NCI-H1694 (cell line): Measurements from ENCODE around the gene TRUB1.

ENCODE experiments used
- DNase-seq: peaks from one replicate; lab custom pipeline; 2025; lab: John Stamatoyannopoulos, UW

TRUB1 gene

DNA sequence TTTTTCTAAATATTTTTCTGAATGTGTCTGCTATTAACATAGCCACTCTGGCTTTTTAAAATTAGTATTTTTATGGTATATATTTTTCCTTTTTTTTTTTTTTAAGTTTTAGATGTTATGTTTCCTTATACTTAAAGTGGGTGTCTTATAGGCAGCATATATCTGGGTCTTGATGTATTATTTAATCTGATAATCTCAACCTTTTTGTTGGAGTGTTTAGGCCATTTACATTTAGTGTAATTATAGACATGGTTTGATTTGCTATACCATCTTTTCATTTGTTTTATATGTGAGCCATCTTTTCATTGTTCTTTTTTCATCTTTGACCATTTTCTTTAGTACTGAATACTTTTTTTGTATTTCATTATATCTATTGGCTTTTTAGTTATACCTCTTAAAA is 45.0 kb downstream of the TRUB1 start:
- DNase-seq = no peak

DNA sequence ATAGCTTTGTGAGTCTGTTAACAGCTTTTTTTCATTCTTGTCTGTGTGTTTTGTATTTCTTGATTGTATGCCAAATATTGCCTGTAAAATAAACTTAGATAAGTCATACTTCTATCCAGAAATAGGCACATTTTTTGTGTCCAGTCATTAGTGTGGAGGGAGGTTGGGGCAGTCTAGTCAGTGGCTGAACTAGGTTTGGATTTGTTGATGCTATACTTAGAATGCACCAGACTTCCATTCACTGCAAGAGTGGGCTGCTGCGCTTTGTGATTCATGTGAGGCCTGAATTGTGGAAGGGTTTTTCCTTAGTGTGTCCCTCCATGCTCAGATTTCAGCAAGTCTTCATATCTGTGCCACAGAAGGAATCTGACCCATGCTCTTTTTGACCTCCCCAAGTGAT is 50.0 kb downstream of the TRUB1 start:
- no peak for DNase-seq

DNA sequence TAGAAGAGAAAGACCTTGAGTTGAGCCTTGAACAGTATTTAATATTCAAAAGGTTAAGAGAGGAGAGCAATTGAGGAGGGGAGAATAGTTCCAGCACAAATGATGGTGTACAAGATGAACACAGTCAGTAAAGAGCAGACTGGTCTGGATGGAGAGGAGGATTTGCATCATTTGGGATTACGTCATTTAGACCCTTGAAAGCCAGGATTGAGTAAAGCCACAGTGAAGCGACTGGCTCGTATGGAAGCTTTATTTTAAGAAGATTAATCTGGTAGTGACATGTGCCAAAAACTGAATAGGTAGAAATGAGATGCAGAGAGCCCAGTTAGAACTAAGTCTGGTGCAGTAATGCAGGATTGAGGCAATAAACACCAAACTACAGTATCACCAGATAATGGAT is 52.6 kb downstream of the TRUB1 start:
- DNase-seq = no peak

DNA sequence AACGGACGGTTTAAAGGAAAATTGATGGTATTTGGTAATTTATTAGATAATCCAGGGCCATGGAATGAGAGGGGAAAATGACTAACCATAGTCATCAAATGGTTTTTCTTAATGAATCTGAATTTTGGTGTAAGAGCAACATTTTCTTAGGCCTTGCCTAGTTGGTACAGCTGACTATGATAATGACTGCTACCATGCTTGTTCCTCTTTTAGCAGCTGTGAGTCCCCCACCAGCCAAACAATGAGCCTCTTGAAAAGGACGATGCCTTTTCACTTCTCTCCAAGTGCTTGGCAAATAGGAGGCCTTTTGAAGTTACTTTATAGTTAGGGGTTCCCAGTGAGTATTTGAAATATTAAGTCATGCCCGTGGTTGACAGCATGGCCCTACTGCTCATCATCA is 53.0 kb downstream of the TRUB1 start:
- no peak for DNase-seq

DNA sequence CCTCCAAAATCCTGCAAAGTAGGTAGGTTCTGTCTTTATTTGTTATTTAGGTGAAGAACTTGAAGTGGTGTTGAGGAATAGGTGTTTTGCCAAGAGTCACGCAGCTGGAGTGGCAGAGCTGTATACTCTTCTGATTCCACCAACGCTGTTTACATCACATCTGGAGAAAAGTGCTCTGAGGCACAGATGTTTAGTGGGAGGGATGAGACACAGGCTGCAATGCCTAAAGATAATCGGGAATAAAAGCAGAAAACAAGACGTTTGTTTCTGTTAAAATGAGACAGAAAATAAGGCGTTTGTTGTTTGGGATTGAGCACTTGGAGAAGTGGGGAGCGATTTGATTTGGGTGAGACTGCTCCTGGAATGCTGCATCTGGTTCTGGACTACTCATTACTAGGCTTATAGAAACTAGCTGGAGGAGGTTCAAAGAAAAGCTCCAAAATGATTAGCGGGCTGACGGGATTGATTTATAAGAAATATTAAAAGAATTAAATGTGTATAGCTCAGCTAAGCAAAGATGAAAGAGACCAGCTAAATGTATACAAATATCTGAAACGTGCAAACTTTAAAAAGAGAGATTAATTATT is 54.3 kb downstream of the TRUB1 start:
- DNase-seq = no peak

DNA sequence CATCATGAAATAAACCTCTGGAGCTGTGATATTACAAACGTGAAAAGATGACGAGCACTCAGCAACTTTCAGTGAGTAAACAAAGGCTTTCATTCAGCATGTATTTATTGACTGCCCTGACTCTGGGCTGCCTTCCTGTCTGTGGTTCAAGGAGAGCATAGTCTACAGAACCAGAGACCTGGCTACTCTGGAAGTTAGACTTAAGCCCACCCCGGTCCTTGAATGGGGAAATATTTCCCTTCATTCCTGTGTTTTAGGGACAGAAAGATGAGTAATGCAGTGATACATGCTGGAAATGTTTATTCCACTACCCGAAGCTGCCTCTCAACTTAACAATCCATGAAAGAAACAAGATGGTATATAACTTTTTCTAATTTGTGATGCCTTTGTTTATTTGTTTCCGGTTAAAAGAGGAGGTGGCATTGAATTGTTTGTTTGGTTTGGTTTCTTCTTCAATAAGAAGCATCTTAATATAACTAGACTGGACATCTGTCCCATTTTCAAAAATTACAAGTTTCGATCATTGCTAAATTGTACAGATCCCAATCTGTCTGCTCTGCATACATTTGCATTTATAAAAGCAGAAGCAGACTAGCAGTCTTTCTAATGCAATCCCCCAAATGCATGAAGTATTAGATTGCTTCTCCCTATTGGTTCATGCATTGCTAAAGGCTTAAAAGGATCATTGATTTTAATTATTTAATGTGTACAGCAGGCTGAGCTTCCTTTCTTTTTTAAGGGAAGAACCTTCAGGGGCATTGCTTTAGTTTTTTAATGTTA is 57.7 kb downstream of the TRUB1 start:
- no peak for DNase-seq

DNA sequence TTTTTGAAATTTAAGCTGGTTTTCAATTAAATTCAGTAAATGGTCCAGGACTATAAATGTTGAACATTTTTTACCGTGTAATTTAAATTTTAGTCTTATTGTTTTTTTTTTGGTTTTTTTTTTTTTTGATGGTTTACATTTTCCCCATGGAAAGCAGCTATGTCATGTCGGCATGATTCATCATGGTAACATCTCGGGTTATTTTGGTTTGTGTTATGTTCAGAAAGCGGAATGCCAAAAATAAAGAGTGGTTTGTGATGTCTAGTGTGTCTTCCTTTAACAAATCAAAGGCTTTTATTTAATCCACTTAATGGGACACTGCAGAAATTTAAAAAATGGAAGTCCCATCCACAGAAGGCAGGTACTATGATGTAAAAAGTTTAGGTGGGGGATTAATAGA is 58.5 kb downstream of the TRUB1 start:
- DNase-seq = no peak

DNA sequence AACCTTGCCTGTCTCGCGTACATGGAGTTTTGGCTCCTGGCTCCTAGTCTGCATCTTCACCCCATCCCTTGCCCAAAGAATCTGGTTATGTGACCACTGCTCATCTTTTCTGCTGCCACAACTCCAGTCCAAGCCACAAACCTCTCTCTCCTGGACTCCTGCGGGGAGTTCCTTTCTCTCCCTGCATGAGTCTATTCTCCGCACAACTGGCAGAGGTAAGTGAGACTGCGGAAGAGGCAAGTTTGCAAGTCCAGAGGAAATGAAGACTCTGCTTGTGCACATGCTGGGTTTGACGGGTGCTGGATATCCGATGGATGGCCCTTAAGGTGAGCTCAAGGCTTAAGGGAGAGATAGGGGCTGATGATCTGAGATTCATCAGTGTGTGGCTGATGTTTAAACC is 61.0 kb downstream of the TRUB1 start:
- no peak for DNase-seq

DNA sequence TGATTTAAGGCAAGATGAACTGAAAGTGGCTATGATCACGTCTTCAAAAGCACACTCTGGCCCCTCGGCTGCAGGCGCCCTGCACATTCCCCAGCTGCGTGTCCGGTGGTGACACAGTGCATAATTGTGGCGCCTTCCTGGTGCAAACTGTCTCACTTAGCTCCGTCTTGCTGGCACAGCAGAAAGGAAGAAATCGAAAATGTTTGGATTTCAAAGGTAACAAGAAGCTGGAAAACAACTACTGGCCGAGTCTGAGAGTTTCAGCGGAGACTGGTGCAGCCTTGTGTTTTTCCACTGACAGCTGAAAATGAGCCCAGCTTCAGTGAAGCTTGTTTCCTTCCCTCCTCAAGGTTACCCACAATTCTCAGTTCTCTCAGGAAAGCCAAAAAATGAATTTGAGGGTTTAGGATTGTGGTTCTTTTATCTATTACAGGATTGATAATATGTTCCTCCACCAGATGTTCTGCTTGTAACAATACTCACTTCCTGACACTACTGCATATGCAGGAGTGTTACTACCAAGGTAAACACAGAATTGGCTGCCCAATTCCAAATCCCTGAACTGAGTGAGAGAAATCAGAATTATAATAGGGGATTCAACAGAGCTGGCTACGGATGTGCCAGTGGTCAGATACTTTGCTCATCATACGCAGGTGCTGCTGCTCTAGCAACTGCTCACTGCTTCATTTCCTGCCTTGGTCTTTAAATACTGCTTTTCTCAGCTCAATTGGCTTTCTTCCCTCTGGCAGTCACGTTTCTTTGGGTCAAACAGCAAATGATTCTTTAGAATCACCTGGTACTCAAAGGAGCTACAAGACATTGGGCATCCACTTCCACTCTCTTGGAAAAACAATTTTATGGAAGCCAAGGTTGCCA is 63.7 kb downstream of the TRUB1 start:
- DNase-seq = no peak

DNA sequence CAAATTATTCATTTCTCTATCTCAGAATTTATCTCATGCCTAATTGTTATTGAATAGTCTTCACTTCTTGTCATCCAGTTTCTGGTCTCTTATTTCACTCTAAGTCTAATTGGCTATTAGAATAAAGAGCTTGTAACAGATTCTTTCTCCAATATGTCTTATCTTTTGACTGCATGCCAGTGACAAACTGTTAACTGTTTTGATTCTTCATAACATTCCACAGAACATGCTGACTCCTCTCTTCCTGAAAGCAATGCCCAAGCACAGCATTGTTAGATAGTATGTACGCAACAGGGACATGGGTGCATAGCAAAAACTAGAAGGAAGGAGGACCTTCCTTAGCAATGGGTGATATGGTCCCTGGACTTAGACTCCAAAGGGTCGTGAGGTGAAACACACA is 65.4 kb downstream of the TRUB1 start:
- no peak for DNase-seq

DNA sequence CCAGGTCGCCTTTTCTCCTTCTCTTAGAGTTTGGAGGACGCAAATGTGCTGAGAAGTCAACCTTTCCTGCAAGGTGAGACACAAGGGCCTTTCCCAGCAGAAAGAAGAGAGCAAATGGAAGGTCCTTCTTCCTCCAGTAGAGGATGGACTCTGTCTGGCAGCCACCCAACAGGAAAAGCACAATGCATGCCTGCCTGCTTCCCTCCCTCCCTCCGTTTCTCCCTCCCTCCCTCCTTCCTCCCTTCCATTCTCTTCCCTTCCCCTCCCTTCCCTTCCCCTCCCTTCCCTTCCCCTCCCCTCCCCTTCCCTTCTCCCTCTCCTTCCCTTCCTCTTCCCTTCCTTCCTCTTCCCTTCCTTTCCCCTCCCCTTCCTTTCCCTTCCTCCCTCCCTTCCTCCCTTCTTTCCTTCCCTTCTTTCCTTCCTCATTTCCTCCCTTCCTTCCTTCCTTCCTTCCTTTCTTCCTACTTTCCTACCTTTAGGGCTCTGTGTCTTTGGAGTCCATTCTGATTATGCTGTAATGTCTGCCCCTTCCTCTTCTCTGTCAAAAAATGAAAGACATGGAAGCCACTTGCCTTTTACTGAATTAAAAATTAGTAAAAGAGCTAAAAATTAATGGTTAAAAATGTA is 66.4 kb downstream of the TRUB1 start:
- DNase-seq = no peak

DNA sequence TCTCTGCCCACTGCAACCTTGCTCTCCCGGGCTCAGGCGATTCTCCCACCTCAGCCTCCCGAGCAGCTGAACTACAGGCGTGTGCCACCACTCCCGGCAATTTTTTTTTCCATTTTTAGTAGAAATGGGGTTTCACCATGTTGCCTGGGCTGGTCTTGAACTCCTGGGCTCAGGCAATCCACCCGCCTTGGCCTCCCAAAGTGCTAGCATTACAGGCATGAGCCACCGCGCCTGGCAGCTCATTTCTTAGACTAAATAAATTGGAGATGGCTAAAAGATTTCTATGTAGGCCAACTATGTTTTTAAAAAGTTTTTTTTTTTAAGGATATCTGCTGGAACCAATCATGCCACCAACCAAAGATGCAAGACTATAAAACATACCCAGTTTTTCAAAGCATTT is 67.8 kb downstream of the TRUB1 start:
- DNase-seq = no peak

DNA sequence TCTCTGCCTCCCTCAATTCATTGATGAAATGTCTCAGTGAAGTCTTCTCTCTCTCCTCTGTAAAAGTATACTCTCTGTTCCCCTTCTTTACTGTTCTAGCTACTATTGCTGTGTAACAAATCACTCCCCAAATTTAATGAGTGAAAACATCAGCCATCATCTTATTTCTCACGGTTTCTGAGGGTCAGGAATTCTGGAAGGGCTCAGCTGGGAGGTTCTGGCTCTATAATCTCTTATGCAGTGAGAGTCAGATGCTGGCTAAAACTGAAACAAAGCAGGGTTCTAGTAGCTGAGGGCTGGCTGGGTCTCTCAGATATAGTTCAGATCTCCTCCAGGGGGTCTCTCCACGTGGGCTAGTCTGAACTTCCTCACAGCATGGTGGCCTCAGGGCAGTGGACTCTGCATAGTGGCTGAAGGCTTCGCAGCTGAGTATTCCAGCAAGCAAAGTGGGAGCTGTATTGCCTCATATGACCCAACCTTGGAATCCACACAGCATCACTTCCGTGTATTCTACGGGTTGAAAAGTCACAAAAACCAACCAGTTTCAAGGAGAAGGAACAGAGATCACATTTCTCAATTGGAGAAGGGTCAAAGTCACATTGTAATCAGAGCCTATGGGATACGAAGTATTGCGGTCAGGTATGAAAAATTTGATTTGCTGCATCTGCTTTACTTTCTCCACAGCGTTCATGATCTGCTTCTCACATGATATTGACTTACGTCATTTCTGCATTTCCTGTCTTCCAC is 80.4 kb downstream of the TRUB1 start:
- no peak for DNase-seq

DNA sequence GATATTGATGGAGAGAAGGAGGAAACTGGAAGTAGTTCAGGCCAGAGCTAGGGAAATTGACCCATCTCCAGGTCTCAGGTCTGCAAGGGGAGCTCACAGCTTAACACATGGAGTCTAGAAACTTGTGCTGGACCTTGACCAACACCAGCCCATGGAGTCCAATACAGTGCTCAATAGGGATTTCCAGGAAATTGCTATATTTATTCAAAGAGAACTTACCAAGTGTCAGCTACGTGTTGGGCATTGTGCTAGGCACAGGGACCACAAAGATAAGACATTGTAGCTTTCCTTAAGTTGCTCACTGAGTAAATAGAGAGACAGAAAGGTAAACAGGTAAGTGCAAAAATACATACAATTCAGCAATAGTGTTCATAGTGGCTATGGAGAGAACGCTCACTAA is 82.5 kb downstream of the TRUB1 start:
- DNase-seq = no peak

DNA sequence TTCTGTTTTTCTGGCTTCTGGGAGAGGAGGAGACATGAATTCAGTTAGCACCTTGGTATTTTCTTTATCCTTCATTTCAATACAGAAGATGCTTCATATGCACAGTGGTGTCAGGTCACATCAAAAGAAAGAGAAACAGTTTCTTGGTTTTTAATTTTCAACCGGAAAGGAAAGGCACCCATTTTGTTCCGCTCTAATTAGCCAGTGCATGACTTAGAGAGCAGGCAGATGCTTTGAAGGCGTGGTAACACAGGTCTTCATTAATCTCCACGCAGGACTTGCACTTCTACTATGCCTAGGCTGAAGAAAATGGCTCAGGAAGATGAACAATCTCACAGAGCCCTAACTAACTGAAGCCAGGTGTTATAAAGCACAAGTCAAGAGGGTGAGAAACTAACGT is 84.7 kb downstream of the TRUB1 start:
- no peak for DNase-seq

DNA sequence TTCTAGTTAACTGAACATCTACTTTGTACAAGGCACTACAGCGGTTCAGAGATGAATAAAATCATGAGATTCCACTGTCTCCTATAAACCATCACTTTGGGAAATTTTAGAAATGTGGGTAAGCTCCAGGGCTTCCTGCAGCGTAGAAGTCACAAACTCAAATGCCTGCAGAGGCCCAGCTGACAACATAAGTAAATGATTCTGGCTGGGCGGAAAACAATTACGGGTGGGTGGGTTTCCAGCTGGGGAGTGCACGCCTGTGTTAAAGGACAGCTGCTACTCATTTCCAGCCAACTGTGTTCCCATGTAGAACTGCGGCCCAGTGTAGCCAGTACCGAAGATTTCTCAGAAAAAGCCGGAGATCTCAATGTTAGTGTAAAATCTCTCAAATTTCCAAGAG is 85.7 kb downstream of the TRUB1 start:
- no peak for DNase-seq

DNA sequence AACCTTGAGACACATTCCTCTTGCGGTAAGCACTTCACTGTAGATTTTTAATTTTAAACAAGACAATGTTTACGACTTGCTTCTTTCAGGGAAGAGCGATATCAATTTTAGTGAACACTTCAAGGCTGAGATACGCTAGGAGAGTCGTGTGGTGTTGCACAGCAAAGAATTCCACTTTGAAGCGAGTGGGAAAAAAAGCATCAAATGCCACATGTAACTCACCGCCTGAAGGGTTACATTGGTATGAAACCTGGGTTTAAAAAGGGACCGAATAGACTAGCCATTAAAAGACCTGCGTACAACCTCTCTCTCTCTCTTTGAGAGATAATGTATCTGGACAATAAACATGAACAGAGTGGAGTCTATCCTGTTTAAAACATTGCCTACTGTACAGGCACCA is 86.4 kb downstream of the TRUB1 start:
- DNase-seq = no peak

DNA sequence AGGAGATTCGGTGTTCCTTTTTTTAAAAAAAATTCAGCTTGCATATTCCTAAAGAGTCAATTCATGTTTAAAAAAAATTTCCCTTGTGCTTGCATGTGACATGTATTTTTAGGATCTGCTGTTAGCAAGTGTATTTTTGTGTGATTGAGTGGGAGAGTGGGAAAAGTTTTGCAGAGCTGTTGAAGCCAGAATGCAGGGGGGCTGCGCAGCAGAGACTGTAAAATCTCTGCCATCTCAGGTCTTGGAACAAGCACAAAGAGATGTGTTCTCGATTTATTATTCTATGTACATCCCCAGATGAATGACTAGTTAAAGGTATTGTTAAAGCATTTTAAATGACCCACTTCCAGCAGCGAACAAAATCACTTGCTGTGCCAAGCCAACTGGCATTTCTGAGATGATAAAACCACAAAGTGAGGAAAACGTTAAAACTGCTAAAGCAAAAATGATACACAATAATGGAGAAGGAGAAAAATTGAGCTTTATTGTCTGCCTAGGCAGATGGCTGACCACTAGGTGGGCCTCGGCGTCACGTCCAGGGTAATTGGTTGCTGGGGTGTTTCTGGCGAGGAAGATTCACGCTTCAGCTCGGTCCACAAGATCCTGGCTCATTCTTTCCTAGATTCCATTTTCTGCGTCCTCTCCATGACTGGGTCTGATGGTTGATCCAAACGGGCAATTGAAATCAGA is 88.2 kb downstream of the TRUB1 start:
- DNase-seq = no peak

DNA sequence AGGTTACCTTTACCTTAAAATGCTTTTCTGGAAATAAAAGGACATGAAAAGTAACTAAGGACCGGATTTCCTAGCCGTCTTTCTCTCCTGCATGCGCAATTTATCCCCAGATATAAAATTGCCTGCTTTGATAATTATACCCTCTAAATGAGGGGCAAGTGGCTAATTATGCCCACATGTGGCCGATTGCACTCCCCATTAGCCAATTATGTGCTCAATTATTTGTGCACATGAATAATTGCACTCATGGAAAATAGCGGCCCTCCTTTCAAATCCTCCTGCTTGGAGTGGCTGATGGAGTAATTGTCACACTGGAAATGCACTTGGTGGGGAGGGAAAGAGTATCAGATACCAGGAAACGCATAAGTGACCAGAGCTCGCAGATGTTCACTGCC is 88.7 kb downstream of the TRUB1 start:
- DNase-seq = no peak
